ENCODE measurements around the gene TMEM51. TPM values are rescaled to one million over a fixed set of nuclear protein-coding genes. Genes with fewer than 3 reads are reported as not detected.

The TMEM51 gene
- total and polyA plus RNA-seq, 2 of the 13 experiments (the other 11 are each of a cell fraction or from before 2014, with no cell fraction given), result 12.2 to 22.3 TPM

DNA sequence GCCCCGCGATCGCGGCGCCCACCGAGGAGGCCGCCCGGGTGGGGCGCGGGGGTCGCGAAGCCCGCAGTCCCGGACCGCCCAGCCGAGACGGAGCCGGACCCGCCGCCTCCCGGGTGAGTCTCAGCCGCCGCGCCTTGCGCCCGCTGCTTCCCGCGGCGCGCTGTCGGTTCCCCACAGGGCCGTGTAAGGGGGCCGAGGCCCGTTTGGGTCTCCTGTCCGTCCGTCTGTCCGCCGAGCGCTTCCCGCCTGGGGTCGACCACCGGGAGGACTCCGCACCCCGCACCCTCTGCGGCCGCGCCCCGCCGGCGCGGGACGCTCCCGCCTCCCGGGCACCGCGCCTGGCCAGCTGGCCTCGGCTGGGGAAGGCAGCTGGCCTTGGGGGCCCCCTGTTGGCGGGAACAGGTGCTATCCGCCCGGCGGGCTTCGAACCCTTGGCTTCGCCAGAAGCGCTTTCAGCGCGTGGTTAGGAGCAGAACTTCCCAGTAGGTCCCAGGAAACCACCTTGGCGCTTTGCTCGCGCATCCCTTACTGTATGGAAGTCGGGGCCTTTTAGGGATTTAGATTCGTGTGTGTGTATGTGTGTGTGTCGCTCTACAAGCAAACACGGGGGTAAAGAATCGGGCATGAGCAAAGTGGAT lies 414 bp downstream of the TMEM51 start (continued):
- TF ChIP-seq TOE1 (CRISPR knock-in tag; IDR thresholded peaks at IDR 0.05) (no peak), ZNF557 (CRISPR knock-in tag; IDR thresholded peaks at IDR 0.05) (no peak), KAT8 (CRISPR knock-in tag; IDR thresholded peaks at IDR 0.05) (no peak), ZNF160 (CRISPR knock-in tag; IDR thresholded peaks at IDR 0.05) (0 out of 2 replicates have a peak, but pooled peaks have one; percentile 34), ISL2 (CRISPR knock-in tag; IDR thresholded peaks at IDR 0.05) (0 out of 2 replicates have a peak, but pooled peaks have one; percentile 25), ZNF33B (CRISPR knock-in tag; IDR thresholded peaks at IDR 0.05) (0 out of 2 replicates have a peak, but pooled peaks have one; percentile 13), NFAT5 (CRISPR knock-in tag; IDR thresholded peaks at IDR 0.05) (peak; percentile 79), TFDP1 (CRISPR knock-in tag; IDR thresholded peaks at IDR 0.05; ENCODE audit: borderline replicate concordance) (peak; percentile 39; the same call in 1 of the 2 replicates), CC2D1A (CRISPR knock-in tag; IDR thresholded peaks at IDR 0.05) (no peak), ZFY (CRISPR knock-in tag; IDR thresholded peaks at IDR 0.05) (peak; percentile 11; the same call in 1 of the 2 replicates), ZNF549 (CRISPR knock-in tag; IDR thresholded peaks at IDR 0.05) (0 out of 2 replicates have a peak, but pooled peaks have one; percentile 69), PREB (CRISPR knock-in tag; IDR thresholded peaks at IDR 0.05) (no peak), MEF2D (CRISPR knock-in tag; IDR thresholded peaks at IDR 0.05) (no peak), SOX6 (IDR thresholded peaks at IDR 0.05) (no peak), SOX6 (CRISPR knock-in tag; IDR thresholded peaks at IDR 0.05) (peak; percentile 10; the same call in 1 of the 2 replicates), STAG1 (CRISPR knock-in tag; IDR thresholded peaks at IDR 0.05) (peak; percentile 62), ZNF781 (CRISPR knock-in tag; IDR thresholded peaks at IDR 0.05; ENCODE audit: borderline replicate concordance, not compliant biosample characterization) (peak; percentile 35), MAF1 (CRISPR knock-in tag; IDR thresholded peaks at IDR 0.05; ENCODE audit: borderline replicate concordance) (peak; percentile 53; the same call in 1 of the 2 replicates), HOXA3 (CRISPR knock-in tag; IDR thresholded peaks at IDR 0.05) (peak; percentile 8; the same call in 1 of the 2 replicates), SALL2 (CRISPR knock-in tag; IDR thresholded peaks at IDR 0.05) (peak; percentile 30; the same call in 1 of the 2 replicates), ZNF879 (CRISPR knock-in tag; IDR thresholded peaks at IDR 0.05) (no peak), ZNF558 (CRISPR knock-in tag; IDR thresholded peaks at IDR 0.05; ENCODE audit: borderline replicate concordance) (no peak), ATF7 (IDR thresholded peaks at IDR 0.05) (no peak), ATF7 (CRISPR knock-in tag; IDR thresholded peaks at IDR 0.05) (0 out of 2 replicates have a peak, but pooled peaks have one; percentile 34), GABPB1 (CRISPR knock-in tag; IDR thresholded peaks at IDR 0.05) (0 out of 2 replicates have a peak, but pooled peaks have one; percentile 1)
